GM04504 (cell line): ENCODE data around the gene BSPRY.
"Not testable (repeated sequence)": the region's sequence is repeated elsewhere in the genome, so short reads cannot be mapped to it uniquely, and the experiment has no call there.

Source experiments
- DNase-seq: peaks from one replicate; pipeline ENCODE4 v3.0.0-alpha.2; 2012; ENCODE audit warnings: low read depth

The BSPRY gene

GRCh38 chr9:113370806-113371325 lies 21.5 kb downstream of the BSPRY start:
- DNase-seq = no peak

GRCh38 chr9:113372059-113372458 lies 22.7 kb downstream of the BSPRY start:
- no peak for DNase-seq

- DNase-seq = no peak
Observed at GRCh38 chr9:113373256-113373655, 23.9 kb downstream of the BSPRY start.

- no peak for DNase-seq
Observed at GRCh38 chr9:113373676-113374392, 24.5 kb downstream of the BSPRY start.

- no peak for DNase-seq
Observed at GRCh38 chr9:113375057-113376023, 26.0 kb downstream of the BSPRY start.

GRCh38 chr9:113376634-113377567 lies 27.6 kb downstream of the BSPRY start, which contains the start of gene HDHD3:
HDHD3 (minus strand) TSS chr9:113376986; CDS start chr9:113374354, 2,632 bp downstream.
- DNase-seq = no peak

GRCh38 chr9:113379094-113379828 lies 29.9 kb downstream of the BSPRY start:
- DNase-seq = not testable (repeated sequence)

- DNase-seq = not testable (repeated sequence)
Observed at GRCh38 chr9:113379829-113380210, 30.5 kb downstream of the BSPRY start.

- DNase-seq = no peak
Observed at GRCh38 chr9:113380869-113381378, 31.6 kb downstream of the BSPRY start.

- not testable (repeated sequence) for DNase-seq
Observed at GRCh38 chr9:113381441-113381840, 32.1 kb downstream of the BSPRY start.

- no peak for DNase-seq
Observed at GRCh38 chr9:113381909-113382411, 32.6 kb downstream of the BSPRY start.

- no peak for DNase-seq
Observed at GRCh38 chr9:113386571-113387393, 37.4 kb downstream of the BSPRY start.

GRCh38 chr9:113387560-113388230 lies 38.4 kb downstream of the BSPRY start:
- DNase-seq = no peak

GRCh38 chr9:113388833-113389232 lies 39.5 kb downstream of the BSPRY start:
- DNase-seq = no peak

- no peak for DNase-seq
Observed at GRCh38 chr9:113389451-113389850, 40.1 kb downstream of the BSPRY start.

- DNase-seq = no peak
Observed at GRCh38 chr9:113390192-113390960, 41.0 kb downstream of the BSPRY start.

GRCh38 chr9:113391917-113392316 lies 42.6 kb downstream of the BSPRY start:
- DNase-seq = no peak

- no peak for DNase-seq
Observed at GRCh38 chr9:113393281-113393680, 43.9 kb downstream of the BSPRY start.
